ENCODE data around the gene KRTAP10-5.
A peak's percentile ranks its signal among the peaks of the same experiment; 100 is the strongest.
"Not testable (repeated sequence)": the region's sequence is repeated elsewhere in the genome, so short reads cannot be mapped to it uniquely, and the experiment has no call there.

The KRTAP10-5 gene

DNA sequence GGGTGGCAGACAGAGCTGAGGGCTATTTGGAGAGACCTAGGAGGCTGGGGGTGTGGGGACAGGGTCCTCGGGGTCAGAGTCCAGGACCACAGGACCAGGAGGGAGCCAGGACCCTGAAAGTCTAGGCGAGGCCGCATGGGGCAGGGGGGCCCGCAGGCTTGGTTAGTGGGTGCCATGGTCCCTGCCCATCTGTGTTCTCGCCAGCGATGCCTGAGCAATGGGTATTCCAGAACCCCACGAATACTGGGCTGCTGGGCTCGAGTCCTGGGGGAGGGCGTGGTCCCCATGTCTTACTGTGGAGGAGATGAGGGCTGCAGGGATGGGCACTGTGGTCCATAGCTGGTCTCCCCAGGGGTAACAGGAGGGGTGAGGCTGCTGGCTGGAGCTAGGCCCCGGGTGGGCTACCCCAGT lies 9.9 kb upstream of the KRTAP10-5 start:
- DNase-seq, result no peak

DNA sequence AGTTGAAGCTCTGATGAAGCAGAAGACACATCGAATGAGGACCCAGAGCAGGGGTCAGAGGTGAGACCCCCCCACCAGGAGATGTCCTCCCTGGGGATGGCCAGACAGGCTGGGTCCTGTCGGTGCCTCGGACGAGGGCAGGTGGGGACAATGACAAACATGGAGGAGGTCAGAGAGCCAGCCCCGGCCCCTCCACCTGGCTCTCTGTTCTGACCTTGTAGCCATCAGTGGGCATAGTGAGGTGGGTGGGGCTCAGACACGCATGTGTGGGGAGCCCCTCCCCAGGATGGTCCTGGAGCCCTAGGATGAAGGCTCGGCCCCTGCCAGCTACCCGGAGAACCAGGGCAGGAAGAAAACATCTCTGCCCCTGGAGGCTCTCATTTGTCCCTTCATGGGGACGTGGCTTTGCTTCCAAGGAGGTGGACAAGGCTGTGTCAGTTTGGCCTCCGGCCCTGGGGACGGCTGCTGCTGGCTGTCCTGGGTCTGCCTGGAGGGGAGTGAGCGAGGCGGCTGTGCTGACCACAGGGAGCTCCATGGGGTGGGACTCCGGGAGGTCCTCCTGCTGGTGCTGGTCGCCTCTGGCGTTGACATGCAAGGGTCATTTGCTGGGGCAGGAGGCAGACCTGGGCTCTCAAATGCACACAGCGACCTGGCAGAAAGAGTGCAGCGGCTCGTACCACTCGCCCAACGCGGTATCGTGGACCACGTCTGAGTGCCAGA lies 9.3 kb upstream of the KRTAP10-5 start:
- DNase-seq, result no peak

DNA sequence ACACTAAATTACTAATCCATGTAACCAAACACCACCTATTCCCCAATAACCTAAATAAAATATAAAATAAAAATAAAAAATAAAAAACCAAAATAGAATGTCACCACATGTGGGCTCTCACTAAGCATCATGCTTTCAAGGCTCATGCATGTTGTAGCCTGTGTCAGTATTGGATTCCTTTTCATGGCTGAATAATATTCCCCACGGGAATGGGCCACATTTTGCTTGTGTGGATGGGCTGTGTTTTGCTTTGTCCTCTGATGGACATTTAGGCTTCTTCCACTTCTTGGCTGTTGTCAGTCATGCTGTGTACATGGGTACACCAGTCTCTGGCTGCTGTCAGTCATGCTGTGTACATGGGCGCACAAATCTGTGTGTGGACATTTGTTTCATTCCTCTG lies 8.7 kb upstream of the KRTAP10-5 start:
- DNase-seq, result no peak

- no peak for DNase-seq
These were observed 5.5 kb upstream of the KRTAP10-5 start for GRCh38 chr21:44585892-44586291.

- peak; percentile 7 for DNase-seq
These were observed 3.4 kb upstream of the KRTAP10-5 start for GRCh38 chr21:44583800-44584147.

DNA sequence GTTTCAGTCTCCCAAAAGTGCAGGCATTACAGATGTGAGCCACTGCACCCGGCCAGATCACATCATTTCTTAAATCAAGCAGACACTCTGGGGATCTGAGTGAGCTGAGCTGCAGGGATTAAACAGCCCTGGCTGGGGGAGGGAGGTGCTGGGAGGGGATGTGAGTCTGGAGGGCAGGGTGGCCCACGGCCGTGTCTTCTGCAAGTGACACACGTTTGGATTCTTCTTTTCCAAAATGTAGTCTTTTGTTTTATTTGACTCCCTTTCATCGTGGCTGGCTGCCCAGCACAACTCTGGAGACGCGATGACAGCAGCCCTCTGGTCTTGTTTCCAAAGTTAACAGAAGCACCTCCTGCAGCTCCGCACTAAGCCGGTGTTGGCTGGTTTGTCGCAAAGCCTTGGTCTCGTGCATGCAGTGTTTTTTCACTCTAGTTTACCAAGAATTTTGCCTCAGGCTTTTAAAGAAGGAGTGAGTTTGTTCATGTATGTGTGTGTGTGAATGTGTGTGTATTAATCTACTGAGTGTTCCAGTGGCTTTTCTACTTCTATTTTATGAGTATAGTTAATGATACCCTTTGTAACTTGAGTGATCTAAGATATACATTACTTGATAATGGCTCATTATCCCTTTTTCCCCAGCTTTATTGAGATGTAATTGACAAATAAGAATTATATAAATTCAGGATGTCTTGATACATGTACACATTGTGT lies 2.8 kb upstream of the KRTAP10-5 start:
- DNase-seq, result no peak

DNA sequence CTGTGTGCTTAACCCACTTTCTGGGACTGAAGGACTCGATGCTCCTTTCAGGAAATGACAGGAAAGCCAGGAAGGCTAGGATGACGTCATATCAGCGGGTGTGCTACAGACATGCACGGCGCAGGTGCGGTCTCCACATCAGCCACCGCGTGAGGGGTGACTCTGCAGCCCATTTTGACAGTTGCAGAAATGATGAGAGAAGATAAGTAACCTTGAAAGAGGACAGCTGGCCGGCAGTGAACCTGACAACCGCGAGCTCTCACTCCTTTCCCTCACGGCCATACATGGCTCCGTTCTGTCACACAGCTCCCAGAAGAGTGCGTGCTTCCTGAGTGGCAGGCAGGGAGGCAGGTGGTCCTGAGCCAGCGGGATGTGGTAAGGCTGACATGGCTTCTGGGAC lies 1.7 kb upstream of the KRTAP10-5 start:
- DNase-seq, result no peak

- DNase-seq, result no peak
These were observed 754 bp upstream of the KRTAP10-5 start for GRCh38 chr21:44581158-44581557.

- no peak for DNase-seq
These were observed 615 bp downstream of the KRTAP10-5 start for GRCh38 chr21:44579833-44580144.

DNA sequence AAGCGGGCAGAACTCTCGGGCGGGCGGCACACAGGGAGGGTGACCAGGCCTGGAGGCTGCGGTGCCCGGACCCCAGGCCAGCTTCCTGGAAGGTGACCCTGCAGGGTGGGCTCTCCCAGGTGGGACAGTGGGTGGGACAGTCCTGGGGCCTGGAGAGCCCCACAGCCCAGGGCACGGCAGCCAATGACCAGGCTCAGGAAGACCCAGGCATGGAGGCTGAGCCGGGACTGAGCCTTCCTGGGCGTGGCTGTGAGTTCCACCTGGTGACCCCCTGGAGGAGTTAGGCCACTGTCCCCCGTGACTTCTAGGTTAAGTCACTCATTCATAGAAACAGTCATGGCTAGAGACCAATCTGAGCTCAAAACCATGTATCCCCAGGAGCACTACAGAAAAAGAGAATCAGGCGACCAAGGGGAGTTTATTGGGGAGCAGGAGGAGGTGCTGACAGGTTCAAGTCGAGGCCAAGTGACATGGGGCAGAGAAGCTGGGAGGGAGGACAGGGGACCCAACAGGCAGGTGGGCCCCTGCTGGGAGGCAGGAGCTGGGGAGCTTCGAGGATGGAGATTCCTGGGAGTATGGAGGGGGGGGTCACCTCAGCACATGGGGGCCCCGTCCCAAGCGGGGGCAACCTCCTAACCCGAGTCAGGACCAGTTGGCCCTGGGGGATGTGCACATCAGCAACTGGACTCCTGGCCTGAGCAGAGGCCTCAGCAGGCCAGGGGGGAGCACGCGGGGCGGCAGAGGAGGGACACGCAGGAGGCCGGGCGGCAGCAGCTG lies 1.2 kb downstream of the KRTAP10-5 start:
- DNase-seq, result no peak

- no peak for DNase-seq
These were observed 1.9 kb downstream of the KRTAP10-5 start for GRCh38 chr21:44578371-44579055.

DNA sequence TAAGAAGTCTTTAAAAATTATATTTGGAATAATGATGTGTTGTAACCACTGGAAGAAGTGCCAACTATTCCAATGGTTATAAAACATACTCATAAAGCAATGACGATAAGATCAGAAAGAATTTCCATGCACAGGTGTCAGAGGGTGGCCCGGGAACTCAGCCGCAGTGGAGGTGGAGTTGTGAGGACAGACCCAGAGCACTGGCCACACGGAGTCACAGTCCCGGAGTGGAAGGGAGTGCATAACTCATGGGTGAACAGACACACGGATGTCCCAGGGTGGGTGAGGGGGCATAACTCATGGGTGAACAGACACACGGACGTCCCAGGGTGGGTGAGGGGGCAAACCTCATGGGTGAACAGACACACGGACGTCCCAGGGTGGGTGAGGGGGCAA lies 4.4 kb downstream of the KRTAP10-5 start:
- no peak for DNase-seq

- no peak for DNase-seq
These were observed 4.9 kb downstream of the KRTAP10-5 start for GRCh38 chr21:44575307-44576024.

DNA sequence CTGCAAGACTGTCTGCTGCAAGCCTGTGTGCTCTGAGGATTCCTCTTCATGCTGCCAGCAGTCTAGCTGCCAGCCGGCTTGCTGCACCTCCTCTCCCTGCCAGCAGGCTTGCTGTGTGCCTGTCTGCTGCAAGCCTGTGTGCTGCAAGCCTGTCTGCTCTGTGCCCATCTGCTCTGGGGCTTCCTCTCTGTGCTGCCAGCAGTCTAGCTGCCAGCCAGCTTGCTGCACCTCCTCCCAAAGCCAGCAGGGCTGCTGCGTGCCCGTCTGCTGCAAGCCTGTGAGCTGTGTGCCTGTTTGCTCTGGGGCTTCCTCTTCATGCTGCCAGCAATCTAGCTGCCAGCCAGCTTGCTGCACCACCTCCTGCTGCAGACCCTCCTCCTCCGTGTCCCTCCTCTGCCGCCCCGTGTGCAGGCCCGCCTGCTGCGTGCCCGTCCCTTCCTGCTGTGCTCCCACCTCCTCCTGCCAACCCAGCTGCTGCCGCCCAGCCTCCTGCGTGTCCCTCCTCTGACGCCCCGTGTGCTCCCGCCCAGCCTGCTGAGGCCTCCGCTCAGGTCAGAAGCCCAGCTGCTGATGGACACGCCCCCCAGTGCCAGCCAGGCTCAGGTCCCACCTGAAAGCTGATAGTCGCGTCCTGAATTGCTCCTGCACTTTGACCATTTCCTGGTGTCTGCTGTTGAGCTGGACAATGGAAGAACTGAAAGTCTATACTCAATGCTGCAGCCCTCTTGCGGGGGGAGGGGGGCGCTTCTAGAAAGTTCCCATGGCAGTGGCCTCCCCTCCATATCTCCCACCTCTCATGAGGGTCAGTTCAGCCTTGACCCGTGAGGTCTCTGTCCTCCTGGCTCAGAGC lies 5.7 kb downstream of the KRTAP10-5 start:
- no peak for DNase-seq

GRCh38 chr21:44573630-44574456 lies 6.6 kb downstream of the KRTAP10-5 start, which contains the start of gene KRTAP10-4:
TSS of gene KRTAP10-4 (plus strand) at chr21:44573729. CDS start at chr21:44573759, 30 bp downstream.
- DNase-seq, result not testable (repeated sequence)

GRCh38 chr21:44572959-44573583 lies 7.3 kb downstream of the KRTAP10-5 start:
- DNase-seq, result no peak

DNA sequence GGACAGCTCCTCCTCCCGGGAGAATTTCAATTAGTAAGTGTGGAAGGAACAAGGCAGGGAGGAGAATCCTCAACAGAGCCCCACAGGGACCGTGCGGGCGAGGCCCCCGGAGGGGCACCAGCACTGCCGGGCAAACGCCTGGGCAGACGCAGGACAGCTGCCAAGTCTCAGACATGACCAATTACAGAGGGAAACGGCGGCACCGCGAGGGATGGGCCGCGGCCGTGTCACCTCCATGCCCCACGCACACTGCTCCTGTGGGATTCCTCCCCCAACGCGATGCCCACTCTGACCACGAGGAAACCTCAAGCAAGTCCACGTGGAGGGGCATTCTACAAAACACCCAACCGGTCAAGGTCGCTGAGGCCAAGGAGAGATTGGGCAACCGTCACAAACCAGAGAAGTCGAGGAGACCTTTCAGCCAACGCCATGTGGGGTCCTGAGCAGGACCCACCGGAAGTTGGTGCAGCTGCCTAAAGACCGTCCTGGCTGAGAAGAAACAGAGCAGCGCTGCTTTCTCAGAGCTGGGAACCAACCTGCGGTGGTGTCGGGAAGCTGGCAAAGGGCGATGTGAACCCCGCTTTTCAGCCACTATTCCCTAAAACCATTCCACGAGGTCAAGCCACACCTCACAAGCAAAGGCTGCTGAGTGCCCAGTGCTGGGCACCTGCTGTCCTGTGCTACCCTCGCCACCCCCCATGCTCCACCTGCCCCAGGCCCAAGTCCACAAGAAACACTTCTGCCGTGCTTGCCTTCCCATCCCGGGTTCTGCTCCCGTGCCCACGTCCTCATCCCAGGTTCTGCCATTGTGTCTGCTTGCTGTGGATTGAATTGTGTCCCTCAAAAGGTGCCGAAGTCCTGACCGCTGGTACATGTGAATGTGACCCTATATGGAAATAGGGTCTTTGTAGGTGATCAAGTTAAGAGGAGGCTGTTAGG lies 8.3 kb downstream of the KRTAP10-5 start:
- DNase-seq, result no peak

- no peak for DNase-seq
These were observed 9.1 kb downstream of the KRTAP10-5 start for GRCh38 chr21:44571296-44571695.

Data from stimulated activated CD4-positive, alpha-beta T cell treated with anti-CD3 and anti-CD28 coated beads, Interleukin-2, amount 100 ng/mL, for 48 hours (primary cell).